Right hindlimb (tissue), 1 donor: ENCODE results near the gene SMIM35.

Source experiments
- DNase-seq: peaks from one replicate; pipeline ENCODE4 v3.0.0-alpha.2; 2018

Gene SMIM35

GRCh38 chr11:118086913-118087768 is at the start of gene SMIM35:
Gene SMIM35, minus strand, starts transcription at chr11:118086963. Its CDS starts 206 bp downstream, at chr11:118086757.
- DNase-seq, result no peak

GRCh38 chr11:118136341-118136740 is 49.6 kb upstream of the SMIM35 start:
- DNase-seq, result no peak

GRCh38 chr11:118135796-118136165 is 49.0 kb upstream of the SMIM35 start:
- no peak for DNase-seq

GRCh38 chr11:118135051-118135795 is 48.5 kb upstream of the SMIM35 start:
- no peak for DNase-seq

- no peak for DNase-seq
Observed at GRCh38 chr11:118133816-118134215, 47.1 kb upstream of the SMIM35 start.

- DNase-seq, result no peak
Observed at GRCh38 chr11:118132385-118133151, 45.8 kb upstream of the SMIM35 start.

- DNase-seq, result no peak
Observed at GRCh38 chr11:118129471-118130172, 42.9 kb upstream of the SMIM35 start.

- DNase-seq, result no peak
Observed at GRCh38 chr11:118128721-118129470, 42.1 kb upstream of the SMIM35 start.

- no peak for DNase-seq
Observed at GRCh38 chr11:118128310-118128709, 41.5 kb upstream of the SMIM35 start.

- no peak for DNase-seq
Observed at GRCh38 chr11:118126082-118126838, 39.5 kb upstream of the SMIM35 start.

- no peak for DNase-seq
Observed at GRCh38 chr11:118124929-118125535, 38.3 kb upstream of the SMIM35 start.

GRCh38 chr11:118120793-118121192 is 34.0 kb upstream of the SMIM35 start:
- DNase-seq, result no peak

- DNase-seq, result no peak
Observed at GRCh38 chr11:118117790-118118601, 31.2 kb upstream of the SMIM35 start.

- no peak for DNase-seq
Observed at GRCh38 chr11:118115048-118115447, 28.3 kb upstream of the SMIM35 start.

GRCh38 chr11:118114266-118114665 is 27.5 kb upstream of the SMIM35 start:
- DNase-seq, result no peak

GRCh38 chr11:118112711-118113430 is 26.1 kb upstream of the SMIM35 start:
- no peak for DNase-seq

GRCh38 chr11:118111744-118112035 is 24.9 kb upstream of the SMIM35 start:
- DNase-seq, result no peak

- DNase-seq, result no peak
Observed at GRCh38 chr11:118111019-118111743, 24.4 kb upstream of the SMIM35 start.

- no peak for DNase-seq
Observed at GRCh38 chr11:118109231-118109630, 22.5 kb upstream of the SMIM35 start.
